ENCODE measurements around the gene ROGDI.
A peak's percentile ranks its signal among the peaks of the same experiment; 100 is the strongest.

Gene ROGDI

DNA sequence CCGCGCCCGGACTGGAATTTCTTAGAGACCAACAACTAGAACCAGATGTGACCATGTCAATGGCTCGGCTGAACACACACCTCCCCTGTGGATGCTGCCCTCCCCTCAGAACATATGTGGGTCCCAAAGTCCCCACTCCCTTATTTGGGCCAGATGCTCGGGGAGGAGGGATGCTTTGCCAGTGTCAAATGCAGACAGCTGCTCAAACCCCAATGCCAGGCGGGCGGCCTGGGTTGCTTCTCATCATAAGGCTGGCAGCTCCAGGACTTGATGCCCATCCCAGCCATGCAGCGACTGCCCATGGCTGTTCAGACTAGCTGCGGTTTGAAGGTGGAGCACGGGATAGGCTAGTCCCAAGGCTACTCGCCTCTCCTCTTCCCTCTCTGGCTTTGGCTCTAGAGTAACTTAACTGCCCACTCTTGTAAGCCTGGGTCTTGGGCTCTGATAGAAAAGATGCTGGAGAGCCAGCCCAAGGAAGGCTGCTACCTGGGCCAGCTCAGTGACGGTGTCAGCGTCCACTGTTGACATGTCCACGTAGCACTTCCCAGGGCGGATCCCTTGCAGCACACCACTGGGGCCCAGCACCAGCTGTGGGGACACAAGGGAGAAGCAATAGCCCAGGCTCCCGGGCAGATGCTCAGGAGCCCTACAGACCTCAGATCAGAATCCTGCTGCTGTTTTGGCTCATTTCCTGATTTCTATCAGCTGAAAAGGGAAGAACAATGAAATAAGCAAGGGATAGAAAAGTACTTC is 11.0 kb upstream of the ROGDI start:
- DNase-seq = no peak

DNA sequence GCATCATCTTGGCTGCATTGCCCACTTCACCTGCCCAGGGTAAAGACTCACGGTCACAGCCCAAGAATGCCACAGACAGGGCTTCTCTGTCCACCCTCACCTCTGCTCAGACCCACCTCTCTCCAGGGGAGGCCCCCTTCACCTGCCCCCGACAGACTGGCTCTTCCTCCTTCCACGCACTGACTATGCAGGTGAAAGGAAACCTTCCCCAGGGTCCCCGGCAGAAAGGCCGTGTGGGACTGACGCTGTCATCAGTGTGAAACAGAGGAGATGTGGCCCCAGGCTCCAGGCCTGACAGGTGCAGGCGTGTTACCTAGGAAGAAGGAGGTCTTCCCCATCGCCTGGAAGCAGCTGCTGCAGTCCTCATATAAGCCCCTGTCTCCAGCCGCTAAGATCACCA is 9.3 kb upstream of the ROGDI start:
- no peak for DNase-seq

DNA sequence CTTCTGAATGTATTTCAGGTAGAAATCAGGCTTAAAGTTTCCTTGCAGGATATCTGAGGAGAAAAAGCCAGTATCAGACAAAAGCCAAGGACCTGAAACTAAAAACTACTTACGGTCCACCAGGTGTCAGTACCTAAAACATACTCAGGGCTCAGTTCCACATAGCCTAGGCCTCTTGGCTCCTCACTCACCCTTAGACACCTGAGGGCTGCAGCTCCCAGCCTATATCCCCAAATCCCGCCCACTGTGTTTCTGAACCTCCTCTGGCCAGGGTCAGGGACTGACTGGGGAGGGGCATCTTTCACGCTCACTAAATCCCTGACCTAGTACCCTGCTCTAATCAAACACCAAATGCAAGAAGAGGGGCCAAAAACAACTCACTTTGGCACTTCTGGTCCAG is 8.8 kb upstream of the ROGDI start:
- DNase-seq = no peak

DNA sequence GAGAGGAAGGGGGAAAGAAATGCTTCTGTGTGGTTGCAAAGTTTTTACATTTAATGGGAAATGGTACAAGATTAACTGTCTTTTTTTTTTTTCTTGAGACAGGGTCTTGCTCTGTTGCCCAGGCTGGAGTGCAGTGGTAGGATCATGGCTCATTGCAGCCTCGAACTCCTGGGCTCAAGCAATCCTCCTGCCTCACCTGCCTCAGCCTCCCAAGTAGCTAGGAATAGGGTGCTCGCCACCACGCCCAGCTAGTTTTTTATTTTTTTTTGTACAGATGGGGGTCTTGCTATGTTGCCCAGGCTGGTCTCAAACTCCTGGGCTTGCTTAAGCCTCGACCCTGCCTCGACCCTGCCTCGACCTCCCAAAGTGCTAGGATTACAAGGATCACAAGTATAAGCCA is 3.8 kb upstream of the ROGDI start:
- no peak for DNase-seq

DNA sequence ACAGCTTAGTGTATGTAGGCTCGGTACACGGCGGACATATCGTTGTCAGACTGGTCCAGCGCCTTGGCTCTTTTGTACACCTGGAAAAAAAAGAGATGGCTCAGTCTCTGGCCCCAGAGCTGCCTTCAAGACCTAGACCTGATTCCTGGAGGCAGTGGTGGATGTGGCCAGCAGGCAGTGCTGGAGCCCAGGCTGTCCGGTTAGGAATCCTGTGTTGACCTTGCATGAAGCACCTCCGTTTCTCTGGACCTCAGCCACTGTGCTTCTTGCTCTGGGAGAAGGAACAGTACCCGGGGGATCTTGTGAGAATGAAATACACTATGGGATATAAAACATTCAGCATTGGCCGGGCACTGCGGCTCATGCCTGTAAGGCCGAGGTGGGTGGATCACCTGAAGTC is 2.8 kb upstream of the ROGDI start:
- DNase-seq = no peak

DNA sequence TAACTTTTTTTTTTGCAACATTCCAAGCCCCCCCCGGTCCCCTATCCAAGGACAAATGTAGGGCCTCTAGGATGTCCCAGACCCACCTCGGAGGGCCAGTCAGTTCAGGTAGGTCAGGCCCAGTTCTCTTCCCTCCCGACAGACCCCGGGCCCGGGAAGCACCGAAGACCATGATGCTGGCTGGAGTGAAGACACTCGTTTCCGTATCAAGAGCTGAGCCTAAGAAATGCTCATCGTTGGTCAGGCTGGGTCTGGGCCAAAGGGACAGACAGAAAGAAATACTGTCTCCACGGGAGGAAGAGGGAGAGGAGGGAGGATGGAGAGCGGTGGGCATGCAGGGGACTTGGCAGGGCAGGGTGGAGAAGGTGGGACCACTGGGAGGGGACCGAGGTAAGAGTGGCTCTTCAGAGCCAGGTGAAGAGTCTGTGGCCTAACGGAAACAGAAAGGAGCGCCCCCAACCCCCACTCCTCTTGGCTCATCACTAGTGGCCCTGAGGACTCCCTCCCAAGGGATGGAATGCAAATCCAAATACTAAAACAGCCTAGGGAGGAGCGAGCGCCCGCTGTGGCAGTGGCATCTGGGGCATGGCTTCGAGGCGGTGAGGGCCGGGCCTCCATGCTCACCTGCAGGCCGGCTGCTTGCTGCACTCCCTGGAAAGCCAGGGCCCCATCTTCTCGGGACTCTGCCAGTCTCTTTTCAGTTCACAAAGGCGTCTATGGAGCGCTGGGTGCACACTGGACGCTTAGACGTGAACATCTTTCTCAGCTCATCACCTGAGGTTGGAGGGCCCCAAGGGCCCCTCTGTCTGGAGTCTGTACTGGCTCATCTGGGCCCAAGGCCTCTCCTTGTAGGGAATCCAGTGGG is 1.7 kb upstream of the ROGDI start:
- DNase-seq = no peak

DNA sequence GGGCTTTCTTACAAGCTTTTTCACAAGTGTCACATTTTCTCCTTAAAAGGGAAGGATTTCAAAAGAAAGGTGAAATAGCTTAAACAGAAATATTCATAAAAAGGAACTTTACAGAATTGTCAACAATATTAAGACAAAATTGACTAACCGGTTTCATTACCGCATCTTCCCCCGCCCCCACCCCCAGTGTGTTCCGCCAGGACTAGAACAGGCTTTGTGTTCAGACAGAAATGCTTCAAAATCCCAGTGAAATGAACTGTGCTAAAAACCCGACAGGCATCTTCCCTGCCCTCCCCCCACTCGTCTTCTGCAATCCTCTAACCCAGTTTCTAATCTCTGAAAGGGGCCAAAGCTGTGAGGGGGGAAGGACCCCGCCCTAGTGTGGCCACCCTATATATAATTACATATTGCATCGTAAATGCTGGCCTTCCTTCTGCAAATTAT is 990 bp upstream of the ROGDI start:
- no peak for DNase-seq

DNA sequence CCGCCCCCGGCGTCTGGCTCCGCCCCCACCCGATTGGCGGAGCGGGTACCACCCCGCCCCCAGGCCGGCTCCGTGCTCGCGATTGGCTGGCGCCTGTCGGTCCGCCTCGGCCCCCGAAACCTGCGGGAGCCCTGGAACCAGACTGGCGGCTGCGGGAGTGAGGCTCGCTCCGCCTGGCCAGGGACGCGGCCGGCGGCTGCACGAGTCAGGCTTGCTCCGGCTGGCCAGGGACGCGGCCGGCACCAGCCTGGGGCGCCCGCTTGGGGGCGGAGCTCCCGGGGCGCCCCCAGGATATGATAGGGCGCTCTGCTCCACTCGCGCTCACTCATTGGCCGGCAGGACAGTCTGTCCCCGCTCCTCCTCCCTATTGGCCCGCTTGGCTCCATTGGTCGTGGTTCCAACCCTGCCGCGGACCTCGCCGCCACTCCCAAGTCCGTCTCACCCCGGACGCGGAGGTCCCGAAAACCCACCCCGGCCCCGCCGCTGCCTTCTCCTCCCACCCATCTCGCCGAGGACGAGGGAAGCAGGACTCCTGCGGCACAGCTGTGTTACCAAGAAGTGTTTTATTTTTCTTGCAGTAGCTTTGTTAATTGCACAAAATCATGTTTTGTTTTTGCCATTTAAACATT is 340 bp upstream of the ROGDI start:
- DNase-seq = peak; percentile 89

DNA sequence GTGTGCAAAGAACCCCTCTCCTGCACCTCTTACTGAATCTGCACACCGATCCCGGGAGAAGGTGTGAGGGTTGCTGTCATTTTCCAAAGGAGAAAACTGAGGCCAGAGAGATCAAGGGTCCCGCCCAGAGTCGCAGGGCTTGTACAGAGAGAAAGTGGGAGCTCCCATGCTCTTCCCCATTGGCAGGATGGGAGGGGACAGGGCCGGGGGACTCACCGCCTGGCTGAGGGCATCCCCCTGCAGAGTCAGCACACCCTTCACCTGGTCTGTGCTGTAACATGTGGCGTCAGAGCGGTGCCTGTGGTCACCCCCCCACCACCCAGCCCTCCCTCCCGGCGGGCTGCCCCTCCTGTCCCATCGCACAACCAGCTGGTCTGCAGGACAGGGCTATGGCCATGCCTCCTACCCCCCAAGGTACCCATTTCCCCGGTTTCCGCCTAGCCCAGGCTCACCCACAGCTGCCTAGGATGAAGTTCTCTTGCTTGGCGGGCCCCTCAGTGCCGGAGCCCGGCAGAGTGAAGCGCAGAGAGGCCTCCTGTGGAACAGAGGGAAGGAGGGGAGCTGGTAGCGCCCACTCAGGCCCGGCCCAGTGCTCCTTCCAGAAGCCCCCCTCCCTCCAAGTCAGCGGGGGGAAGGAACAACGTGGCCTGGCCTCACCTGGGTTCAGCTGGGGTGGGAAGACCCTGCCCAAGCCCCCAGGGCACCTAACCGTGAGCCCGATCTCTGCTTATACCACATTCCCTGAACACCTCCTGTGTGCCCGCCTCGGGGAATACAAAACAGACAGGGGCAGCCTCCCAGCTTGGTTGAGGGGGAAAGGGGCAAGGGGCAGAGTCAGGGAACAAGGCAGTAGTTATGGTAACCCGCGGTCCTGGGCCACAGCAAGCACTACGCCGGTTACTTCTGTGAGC is 1.1 kb downstream of the ROGDI start:
- no peak for DNase-seq

DNA sequence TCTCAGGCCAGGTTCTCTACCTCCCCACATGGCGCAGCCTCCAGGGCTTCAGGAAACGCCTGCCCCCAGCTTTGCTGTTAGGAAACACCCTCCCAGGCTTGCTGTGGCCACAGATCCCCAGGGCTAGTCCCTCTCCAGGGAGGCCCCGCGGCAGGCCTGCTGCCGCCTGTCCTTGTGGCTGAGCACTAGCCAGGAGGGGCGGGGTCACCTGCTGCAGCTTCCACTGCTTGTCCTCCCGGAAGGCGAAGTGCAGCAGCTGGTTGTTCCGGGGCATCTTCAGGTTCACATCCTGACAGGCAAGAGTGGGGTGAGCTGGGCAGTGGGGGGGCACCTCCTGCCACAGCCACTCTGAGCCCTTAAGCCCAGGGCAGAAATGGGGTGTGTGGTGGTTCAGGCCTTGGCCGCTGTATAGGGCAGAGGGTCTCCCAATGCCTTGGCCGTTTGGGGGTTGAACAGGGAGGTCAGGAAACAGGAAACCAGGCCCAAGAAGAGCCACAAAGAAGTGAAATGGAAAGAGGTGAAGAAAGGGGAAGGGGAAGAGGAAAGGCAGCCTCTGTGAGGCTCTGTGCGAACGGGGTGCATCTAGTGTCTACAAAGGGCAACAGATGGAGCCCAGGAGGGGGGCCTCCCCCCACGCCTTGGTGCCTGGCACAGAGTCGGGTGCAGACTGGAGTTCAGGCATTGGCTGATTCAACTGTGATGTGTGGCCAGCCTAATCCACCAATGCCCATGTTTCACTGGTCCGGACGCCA is 2.0 kb downstream of the ROGDI start:
- no peak for DNase-seq

DNA sequence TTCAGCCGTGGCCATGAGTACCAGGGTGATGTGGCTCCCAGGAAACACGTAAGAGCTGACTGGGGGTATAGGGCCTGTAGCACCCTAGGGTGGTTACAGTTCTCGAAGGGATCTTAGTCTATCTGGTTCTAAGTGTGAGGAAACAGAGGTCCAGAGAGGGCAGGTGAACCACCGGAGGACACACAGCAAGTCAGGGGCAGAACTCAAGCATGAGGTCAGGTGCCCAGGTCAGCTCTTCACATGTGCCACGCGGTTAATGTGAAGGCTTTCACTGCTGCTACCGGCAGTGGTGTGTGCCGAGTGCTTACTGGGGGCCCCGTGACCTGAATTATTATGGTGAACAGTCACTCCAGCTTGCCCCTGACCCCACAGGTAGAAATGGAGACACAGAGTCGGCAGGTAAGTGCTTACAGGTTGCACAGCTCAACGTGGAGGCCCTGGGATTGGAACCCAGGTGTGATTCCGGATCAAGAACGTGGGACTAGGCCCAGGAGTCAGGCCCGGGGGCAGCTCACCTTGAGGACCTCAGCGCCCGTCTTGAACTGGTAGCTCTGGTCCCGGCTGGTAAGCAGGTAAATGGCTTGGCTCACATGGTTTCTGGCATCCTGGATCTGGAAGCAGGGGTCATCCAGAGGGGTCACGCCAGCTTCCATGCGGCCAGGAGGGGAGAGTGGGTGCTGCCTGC is 3.1 kb downstream of the ROGDI start:
- no peak for DNase-seq

DNA sequence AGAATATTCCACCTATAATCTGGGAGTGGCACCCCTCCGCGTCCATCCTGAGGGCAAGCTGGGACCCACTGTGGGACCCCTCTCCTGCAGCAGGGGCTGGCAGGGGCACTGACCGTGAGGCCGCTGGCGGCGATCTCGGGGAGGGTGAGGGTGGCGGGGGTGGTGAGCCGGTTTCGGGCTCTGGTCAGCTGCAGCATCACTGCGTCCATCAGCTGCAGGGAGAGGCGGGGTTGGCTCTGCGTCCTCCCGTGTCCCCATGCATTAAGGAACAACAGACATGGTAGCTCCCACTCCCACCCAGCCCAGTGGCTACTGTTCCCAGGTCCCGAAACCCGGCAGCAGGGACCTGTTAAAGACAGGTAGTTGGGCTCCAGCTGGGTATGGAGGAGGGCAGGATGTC is 4.0 kb downstream of the ROGDI start:
- DNase-seq = no peak

DNA sequence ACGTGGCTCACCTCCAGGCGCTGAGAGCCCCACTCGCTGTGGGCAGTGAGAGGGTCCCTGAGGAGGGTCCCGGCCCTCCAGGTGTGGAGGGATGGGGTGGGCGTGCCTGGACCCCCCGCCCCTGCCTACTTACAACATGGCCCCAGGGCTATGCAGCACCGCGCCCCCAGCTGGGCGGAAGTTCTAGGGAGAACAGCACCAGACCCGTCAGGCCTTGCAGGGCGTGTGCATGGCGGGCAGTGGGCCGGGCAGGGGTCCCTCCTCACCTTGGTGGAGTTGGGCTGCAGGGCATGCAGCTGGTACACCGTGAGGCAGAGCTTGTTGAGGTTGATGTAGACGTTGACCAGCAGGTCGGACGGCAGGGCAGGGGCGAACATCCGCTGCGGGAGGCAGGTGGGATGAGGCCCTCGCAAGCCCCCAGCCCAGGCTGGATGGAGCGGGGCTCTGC is 4.6 kb downstream of the ROGDI start:
- DNase-seq = no peak

DNA sequence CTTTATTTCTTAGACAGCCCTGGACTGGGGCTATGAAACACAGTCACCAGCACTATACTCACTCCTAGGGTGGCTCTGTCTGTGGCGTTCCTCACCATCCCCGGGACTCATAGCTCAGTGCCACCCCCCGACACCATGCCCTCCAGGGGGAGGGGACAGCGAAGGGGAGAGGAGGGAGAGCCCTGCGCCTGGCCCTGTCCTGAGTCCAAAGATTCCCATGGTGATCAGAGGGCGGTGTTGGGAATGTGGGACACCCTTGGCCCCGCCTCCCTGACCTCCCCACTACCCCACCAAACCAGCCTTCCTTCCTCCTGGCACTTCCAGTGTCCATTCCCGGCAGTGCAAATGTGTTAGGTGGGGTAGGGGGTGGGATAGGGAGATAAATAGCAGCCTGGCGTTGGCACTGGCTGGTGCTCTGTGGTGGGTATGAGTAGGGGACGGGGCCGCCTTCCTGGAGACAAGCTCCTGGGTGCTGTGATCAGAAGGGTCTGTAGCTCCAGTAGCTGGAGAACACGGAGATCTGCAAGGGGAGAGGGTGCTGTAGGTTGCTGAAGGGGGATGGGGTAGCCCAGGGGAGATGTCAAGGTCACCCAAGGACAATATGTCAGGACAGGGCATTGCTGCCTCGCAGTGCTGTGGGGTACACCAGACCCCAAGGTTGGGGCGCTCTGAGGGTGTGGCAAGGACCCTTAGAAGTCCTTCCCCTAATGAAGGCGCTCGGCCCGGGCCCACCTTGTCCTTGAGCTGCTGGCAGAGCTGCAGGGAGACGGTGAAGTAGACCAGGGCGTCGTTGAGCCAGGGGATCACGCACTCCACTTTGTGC is 5.2 kb downstream of the ROGDI start:
- no peak for DNase-seq

DNA sequence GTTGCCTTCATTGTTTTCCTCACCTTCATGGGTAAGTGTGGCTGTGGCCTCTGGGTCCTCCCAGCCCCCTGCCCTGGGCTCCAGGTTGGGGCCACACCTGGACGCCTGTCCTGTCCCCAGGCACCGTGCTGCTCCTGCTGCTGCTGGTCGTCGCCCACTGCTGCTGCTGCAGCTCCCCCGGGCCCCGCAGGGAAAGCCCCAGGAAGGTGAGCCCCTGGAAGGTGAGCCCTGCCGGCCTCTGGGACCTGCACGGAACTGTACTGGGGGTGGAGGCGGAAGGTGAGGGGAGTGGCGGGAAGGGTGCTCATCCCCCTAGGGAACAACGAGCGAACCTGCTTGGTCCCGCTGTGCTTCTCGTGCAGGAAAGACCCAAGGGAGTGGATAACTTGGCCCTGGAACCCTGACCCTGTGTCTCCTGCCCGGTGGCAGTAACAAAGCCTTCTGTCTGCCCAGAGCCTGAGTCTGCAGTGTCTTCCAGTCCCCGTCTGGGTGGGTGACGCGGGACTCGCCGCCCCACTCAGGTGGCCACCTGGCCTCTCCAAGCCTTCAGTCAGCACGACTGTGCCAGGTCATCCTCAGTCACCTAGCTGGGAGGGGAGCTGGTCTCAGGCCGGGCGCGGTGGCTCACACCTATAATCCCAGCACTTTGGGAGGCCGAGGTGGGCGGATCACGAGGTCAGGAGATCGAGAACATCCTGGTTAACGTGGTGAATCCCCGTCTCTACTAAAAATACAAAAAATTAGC is 6.4 kb downstream of the ROGDI start:
- DNase-seq = no peak

DNA sequence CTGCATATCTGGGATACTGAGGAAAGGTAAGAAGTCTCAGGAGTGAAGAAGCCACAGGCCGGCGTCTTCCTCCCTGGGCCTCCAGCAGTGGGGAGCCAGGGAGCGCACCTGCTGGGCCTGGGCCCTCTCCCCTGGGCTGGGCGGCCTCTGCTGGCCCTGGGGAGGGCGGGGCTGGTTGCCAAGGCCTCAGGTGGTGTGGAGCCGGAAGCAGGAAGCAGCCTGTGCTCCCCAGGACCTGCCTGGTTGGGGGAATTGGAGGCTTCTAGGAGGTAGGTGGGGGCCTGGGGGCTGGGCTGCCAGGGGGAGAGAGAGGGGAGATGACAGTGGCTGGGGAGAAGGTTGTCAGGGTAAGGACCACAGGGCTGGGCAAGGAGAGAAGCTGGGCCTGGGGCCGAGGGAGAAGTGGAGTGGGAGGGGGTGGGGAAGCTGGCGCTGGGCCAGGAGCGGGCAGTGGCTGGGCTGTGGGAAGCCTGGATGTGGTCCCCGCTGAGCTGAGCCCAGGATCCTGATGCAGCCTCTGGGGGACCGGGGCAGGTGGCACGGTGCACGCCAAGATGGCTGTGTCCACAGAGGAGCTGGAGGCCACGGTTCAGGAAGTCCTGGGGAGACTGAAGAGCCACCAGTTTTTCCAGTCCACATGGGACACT is 7.1 kb downstream of the ROGDI start, which contains the start of gene SMIM22:
SMIM22 (plus strand) TSS at position 189 of the 647 bp plus-strand sequence; CDS start at position 555, 366 bp downstream.
- DNase-seq = no peak

DNA sequence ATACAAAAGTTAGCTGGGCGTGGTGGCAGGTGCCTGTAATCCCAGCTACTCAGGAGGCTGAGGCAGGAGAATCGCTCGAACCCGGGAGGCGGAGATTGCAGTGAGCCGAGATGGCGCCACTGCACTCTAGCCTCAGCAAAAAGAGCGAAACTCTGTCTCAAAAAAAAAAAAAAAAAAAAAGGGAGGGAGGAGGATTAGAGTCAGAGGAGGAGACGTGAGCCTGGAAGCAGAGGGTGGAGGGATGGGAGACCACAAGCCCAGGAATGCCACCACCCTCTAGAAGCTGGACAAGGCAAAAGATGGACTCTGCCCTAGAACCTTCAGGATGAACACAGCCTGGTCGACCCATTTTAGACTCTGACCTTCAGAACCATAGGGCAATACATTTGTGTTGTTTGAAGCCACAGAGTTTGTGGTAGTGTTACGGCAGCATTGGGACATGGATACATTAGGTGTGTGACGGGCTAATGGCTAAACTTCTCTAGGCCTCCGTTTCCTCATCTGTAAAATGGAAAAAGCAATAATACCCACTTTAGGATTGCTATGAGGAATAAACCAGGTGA is 9.4 kb downstream of the ROGDI start:
- no peak for DNase-seq

DNA sequence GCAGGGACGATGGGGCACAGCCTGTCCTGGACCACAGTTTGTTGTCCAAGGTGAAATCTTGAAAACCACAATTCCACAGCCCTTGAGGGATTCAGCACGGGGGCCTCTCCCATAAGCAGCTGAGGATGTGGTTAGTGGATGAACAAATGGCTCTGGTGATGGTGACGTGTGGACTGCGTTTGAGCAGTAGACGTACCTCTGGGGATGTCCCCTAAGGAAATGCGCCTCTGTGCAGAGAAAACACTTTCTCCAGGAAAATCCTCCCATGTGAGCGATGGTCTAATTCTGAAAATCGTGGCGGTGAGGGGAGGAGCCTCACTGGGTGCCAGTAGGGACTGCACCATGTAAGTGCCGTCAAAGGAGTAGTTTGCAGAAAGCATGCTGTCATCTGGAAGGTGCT is 11.6 kb downstream of the ROGDI start:
- no peak for DNase-seq

DNA sequence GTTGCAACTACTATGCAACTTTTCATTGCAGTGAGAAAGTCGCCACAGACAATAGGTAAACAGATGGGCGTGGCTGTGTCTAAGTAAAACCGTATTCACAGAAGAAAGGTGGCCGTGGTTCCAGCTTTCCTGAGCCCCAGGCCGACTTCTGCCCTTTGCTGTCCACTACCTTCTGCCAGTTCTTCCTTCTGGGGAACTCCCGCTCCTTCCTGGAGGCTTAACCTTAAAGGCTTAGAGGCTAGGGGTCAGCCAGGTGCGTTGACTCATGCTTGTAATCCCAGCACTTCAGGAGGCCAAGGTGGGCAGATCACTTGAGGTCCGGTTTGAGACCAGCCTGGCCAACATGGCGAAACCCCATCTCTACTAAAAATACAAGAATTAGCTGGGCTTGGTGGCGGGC is 12.2 kb downstream of the ROGDI start:
- DNase-seq = no peak
